Glutamatergic neuron (in vitro differentiated cells): ENCODE data around the gene PLXNA1. TPM values are rescaled to one million over a fixed set of nuclear protein-coding genes. Genes with fewer than 3 reads are reported as not detected.
A peak's percentile ranks its signal among the peaks of the same experiment; 100 is the strongest.

Experiments used
- DNase-seq: peaks from one replicate; pipeline ENCODE4 v3.0.0; 2022
- H3K27ac Mint-ChIP-seq: one replicate; pipeline ENCODE4 v1.8.0; 2020; ENCODE audit warnings: mild to moderate bottlenecking, mixed read lengths, inconsistent platforms; ENCODE audit not compliant: unreplicated experiment
- H3K27me3 Mint-ChIP-seq: one replicate; pipeline ENCODE4 v1.8.0; 2020; ENCODE audit warnings: mild to moderate bottlenecking, moderate library complexity, mixed read lengths, inconsistent platforms; ENCODE audit not compliant: unreplicated experiment
- H3K36me3 Mint-ChIP-seq: one replicate; pipeline ENCODE4 v1.8.0; 2020; ENCODE audit warnings: mild to moderate bottlenecking, mixed read lengths, inconsistent platforms; ENCODE audit not compliant: unreplicated experiment
- H3K4me1 Mint-ChIP-seq: one replicate; pipeline ENCODE4 v1.8.0; 2020; ENCODE audit warnings: mild to moderate bottlenecking, low read depth, mixed read lengths, inconsistent platforms; ENCODE audit not compliant: unreplicated experiment
- H3K4me3 Mint-ChIP-seq: one replicate; pipeline ENCODE4 v1.8.0; 2020; ENCODE audit warnings: mild to moderate bottlenecking, mixed read lengths, inconsistent platforms; ENCODE audit not compliant: unreplicated experiment
- H3K9me3 Mint-ChIP-seq: one replicate; pipeline ENCODE4 v1.8.0; 2020; ENCODE audit warnings: mild to moderate bottlenecking, moderate library complexity, mixed read lengths, inconsistent platforms; ENCODE audit not compliant: unreplicated experiment
- total RNA-seq: library from RNA; stranded (reverse); fragmentation: NEBNext Ultra II Directional; extraction: Animal tissue kit (Norgen Biotek cat#: 25700); gene quantifications from one replicate; pipeline ENCODE4 v1.2.1, GENCODE V29; 2021; ENCODE audit not compliant: unreplicated experiment
- TF ChIP-seq, protein P1 (sequence below): fragments of 200-600 bp; sonication (generic); IDR thresholded peaks from one replicate; pipeline ENCODE4 v1.5.0; 2021; ENCODE audit not compliant: partially characterized antibody, unreplicated experiment

Gene PLXNA1
- total RNA-seq, 1 donor from 2014 or later, result 110 TPM

DNA sequence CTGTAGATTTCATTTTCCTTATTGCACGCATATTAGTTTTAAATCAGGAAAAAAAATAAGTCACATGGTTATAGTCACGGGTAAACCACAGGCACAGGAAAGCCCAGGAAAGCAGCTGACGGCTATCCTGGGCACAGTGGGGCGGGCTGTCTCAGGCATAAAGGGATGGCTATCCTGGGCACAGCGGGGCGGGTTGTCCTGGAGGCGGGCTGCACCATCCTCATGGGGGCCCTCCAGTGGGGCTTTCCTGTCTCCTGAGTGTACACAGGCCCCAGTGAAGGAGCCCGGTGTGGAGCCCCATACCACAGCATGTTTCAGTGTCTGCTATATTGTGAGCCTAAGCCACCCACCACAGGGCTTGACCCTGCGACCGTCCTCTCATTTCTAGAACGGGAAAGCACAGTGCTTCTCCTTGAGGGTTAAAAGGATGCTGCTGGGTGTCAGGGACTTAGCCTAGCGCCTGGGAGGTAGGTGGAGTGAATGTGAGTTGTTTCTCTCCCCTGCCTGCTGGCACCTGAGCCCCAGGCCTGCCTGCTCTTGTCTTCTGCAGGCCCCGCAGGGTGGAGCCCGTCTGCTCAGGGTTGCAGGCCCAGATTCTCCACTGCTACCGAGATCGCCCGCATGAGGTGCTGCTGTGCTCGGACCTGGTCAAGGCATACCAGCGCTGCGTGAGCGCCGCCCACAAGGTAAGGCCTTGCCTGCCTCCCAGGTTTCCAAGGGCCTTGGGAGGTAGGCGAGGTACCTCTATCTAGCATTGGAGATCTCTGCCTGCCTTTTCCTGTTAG, 25.9 kb upstream of the PLXNA1 start:
- Mint-ChIP-seq H3K27me3 (peaks cover 11% of the 10 kb centered on the region), H3K36me3 (no peaks in the 10 kb centered on the region), H3K4me1 (peaks cover 13% of the 10 kb centered on the region), H3K9me3 (peaks cover 6% of the 10 kb centered on the region), H3K27ac (no peak overlapping the region), H3K4me3 (no peak overlapping the region)
- DNase-seq, result peak; percentile 27
- TF ChIP-seq, protein P1, sequence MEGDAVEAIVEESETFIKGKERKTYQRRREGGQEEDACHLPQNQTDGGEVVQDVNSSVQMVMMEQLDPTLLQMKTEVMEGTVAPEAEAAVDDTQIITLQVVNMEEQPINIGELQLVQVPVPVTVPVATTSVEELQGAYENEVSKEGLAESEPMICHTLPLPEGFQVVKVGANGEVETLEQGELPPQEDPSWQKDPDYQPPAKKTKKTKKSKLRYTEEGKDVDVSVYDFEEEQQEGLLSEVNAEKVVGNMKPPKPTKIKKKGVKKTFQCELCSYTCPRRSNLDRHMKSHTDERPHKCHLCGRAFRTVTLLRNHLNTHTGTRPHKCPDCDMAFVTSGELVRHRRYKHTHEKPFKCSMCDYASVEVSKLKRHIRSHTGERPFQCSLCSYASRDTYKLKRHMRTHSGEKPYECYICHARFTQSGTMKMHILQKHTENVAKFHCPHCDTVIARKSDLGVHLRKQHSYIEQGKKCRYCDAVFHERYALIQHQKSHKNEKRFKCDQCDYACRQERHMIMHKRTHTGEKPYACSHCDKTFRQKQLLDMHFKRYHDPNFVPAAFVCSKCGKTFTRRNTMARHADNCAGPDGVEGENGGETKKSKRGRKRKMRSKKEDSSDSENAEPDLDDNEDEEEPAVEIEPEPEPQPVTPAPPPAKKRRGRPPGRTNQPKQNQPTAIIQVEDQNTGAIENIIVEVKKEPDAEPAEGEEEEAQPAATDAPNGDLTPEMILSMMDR, result no peak

DNA sequence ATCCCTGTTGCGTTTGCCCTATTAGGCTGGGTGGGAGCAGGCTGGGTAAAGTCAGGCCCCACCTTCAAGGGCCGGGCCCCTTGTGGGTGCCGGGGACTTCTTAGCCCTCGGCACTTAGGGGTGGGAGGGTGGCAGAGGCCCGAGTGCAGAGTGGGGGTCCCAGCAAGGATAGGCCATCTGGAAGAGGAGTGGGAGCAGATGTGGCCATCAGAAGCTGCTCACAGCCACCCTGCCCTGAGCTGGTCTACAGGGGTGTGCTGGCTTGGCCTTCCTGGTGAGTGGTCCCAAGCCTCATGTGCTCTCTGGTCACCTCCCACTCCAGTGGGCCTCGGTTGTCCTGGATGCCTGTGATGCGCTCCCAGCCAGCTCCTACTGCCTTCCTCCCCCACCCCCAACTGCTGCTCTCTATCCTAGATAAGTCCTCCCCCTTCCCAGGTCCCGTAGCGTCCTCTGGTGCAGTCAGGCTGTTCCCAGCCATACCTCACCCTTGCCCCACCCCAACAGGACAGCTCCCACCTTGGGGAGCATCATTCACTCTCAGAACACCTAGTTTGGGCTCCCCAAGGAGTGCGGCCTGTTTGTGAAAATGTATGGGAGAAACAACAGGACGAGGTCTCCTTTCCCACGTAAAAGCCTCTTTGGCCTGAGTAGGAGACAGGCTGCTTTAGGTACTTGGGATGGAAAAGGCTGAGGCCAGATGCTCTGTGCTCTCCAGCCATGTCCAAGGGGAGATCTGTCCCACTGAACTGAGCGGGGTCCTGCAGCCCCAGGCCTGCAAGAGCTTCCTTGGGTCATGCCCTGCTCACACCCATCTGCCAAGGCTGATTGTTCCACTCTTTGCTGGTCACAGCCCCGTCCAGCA, 24.9 kb upstream of the PLXNA1 start:
- H3K9me3 Mint-ChIP-seq, result peaks cover 6% of the 10 kb centered on the region
- peaks cover 13% of the 10 kb centered on the region for H3K4me1 Mint-ChIP-seq
- no peak overlapping the region for H3K27ac Mint-ChIP-seq
- peak; percentile 9 for DNase-seq
- no peak overlapping the region for H3K4me3 Mint-ChIP-seq
- TF ChIP-seq, protein P1, result no peak
- no peaks in the 10 kb centered on the region for H3K36me3 Mint-ChIP-seq
- H3K27me3 Mint-ChIP-seq, result peaks cover 12% of the 10 kb centered on the region

DNA sequence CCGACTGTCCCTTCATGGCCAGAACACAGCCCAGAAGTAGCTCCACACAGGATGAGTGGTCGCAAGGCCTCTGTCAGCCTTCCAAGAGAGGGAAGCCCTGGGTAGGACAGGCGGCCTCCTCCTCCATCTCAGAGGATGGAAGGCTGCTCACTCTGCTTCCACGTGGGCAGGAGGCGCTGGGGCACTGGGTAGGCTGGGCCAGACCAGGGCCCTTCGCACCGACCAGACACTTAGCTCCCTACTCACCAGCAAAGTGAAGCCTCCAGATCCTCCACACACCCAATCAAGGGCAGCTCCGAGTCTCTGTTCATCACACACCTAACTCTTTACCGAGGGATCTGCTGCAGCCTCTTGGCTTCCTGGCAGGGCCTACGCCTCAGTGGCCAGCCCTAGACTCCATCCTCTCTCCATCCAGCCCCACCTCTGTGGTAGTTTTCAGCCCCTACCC, 24.3 kb upstream of the PLXNA1 start:
- H3K27ac Mint-ChIP-seq, result peak overlapping the region; percentile 2
- no peaks in the 10 kb centered on the region for H3K36me3 Mint-ChIP-seq
- peaks cover 14% of the 10 kb centered on the region for H3K27me3 Mint-ChIP-seq
- H3K4me1 Mint-ChIP-seq, result peaks cover 13% of the 10 kb centered on the region
- peaks cover 6% of the 10 kb centered on the region for H3K9me3 Mint-ChIP-seq
- no peak overlapping the region for H3K4me3 Mint-ChIP-seq
- peak; percentile 5 for DNase-seq
- TF ChIP-seq, protein P1, result no peak

DNA sequence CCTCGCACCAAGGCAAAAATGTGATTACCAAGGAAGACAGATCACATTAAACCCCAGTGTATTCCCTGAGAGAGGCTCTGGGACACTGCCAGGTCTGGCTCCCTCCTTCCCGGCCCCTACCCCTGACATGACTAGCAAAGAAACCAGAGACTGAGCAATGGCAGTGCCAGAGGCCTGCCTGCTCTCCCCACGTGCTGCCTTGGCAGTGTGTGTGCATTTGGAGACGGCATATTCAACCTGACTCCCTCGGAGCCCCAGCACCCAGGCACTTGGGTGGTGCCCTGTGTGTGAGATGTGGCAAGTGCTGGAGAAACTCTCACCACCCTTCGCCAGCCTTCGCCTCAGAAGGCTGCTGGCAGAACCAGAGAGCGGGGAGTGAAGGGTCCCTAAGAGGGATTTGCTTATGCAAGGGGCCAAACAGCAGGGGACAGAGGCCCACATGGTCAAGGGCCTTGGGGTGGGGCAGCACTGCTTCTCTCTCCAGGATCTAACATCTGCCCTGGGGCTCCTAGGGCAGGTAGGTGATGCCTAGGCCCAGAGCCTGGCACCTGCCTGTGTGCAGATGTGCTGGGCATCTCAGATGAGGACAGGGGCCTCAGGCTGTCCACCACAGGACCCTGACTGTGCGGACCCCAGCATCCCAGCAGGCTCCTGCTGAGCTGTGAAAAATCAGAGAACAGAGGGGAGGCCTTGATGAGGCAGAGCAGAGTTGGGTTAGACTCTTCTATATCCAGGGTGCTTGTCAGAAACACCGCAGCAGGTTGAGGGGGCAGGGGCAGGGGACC, 23.6 kb upstream of the PLXNA1 start:
- no peak overlapping the region for H3K4me3 Mint-ChIP-seq
- peak; percentile 5 for DNase-seq
- peaks cover 14% of the 10 kb centered on the region for H3K27me3 Mint-ChIP-seq
- TF ChIP-seq, protein P1, result no peak
- H3K36me3 Mint-ChIP-seq, result no peaks in the 10 kb centered on the region
- H3K27ac Mint-ChIP-seq, result peak overlapping the region; percentile 2
- H3K4me1 Mint-ChIP-seq, result peaks cover 13% of the 10 kb centered on the region
- peaks cover 6% of the 10 kb centered on the region for H3K9me3 Mint-ChIP-seq
